SU-DHL-6 (cell line): ENCODE data around the gene SIT1.
"Not testable (repeated sequence)": the region's sequence is repeated elsewhere in the genome, so short reads cannot be mapped to it uniquely, and the experiment has no call there.

Source experiments
- H2AFZ ChIP-seq: fragments of 200-600 bp; sonication (generic); 2 replicates; pipeline ENCODE4 v1.6.1; 2014; ENCODE audit warnings: low read depth, mild to moderate bottlenecking, moderate library complexity, mixed read lengths, antibody characterized with exemption, low read length; ENCODE audit not compliant: severe bottlenecking
- H3F3A ChIP-seq: fragments of 200-600 bp; shearing (Covaris generic); 2 replicates; pipeline ENCODE4 v1.6.0; 2016; ENCODE audit warnings: antibody characterized with exemption, mild to moderate bottlenecking; ENCODE audit not compliant: insufficient read depth
- H3K27ac ChIP-seq: fragments of 200-600 bp; sonication (generic); 2 replicates; pipeline ENCODE4 v1.5.1; 2016; ENCODE audit warnings: low read depth, mild to moderate bottlenecking, low read length, moderate library complexity, mixed read lengths
- H3K27me3 ChIP-seq: fragments of 200-600 bp; sonication (generic), shearing (Covaris generic); 2 replicates; pipeline ENCODE4 v1.6.0; 2014; ENCODE audit warnings: mild to moderate bottlenecking, low read length
- H3K36me3 ChIP-seq: fragments of 200-600 bp; sonication (generic); 2 replicates; pipeline ENCODE4 v1.6.1; 2014; ENCODE audit warnings: mild to moderate bottlenecking, low read length, mixed read lengths
- H3K4me2 ChIP-seq: fragments of 300-600, 200-600 bp; shearing (Covaris generic), sonication (generic); 2 replicates; pipeline ENCODE4 v1.6.0; 2014; ENCODE audit warnings: low read length, low read depth, mild to moderate bottlenecking; ENCODE audit not compliant: poor library complexity, severe bottlenecking
- H3K4me3 ChIP-seq: fragments of 200-600 bp; sonication (generic); 2 replicates; pipeline ENCODE4 v1.5.1; 2014; ENCODE audit warnings: antibody characterized with exemption, low read length, mild to moderate bottlenecking, mixed read lengths; ENCODE audit not compliant: insufficient read depth, poor library complexity, severe bottlenecking
- H3K79me2 ChIP-seq: fragments of 200-600 bp; sonication (generic); 2 replicates; pipeline ENCODE4 v1.6.1; 2014; ENCODE audit warnings: mild to moderate bottlenecking, low read length, moderate library complexity; ENCODE audit not compliant: insufficient read depth
- H3K9ac ChIP-seq: fragments of 200-600 bp; sonication (generic); 2 replicates; pipeline ENCODE4 v1.7.0; 2014; ENCODE audit warnings: mild to moderate bottlenecking, low read length
- H3K9me2 ChIP-seq: fragments of 200-600 bp; sonication (generic); replicated peaks from 2 replicates; pipeline ENCODE4 v1.6.1; 2014; ENCODE audit warnings: low read length; ENCODE audit not compliant: insufficient read depth
- H3K9me3 ChIP-seq: fragments of 200-600 bp; sonication (generic); 2 replicates; pipeline ENCODE4 v1.6.1; 2014; ENCODE audit warnings: low read length, mixed read lengths; ENCODE audit not compliant: insufficient read depth
- H4K20me1 ChIP-seq: fragments of 200-600 bp; sonication (generic); 2 replicates; pipeline ENCODE4 v1.6.1; 2014; ENCODE audit warnings: low read depth, mild to moderate bottlenecking, antibody characterized with exemption, low read length, moderate library complexity, mixed read lengths
- EZH2phosphoT487 ChIP-seq: fragments of 200-600 bp; sonication (generic), shearing (Covaris generic); conservative IDR thresholded peaks from 2 replicates; pipeline ENCODE4 v1.6.1; 2018; ENCODE audit warnings: mild to moderate bottlenecking, antibody characterized with exemption, low read length, moderate library complexity, mixed read lengths
- TF ChIP-seq, protein P1 (sequence below): fragments of 200-600 bp; sonication (generic); IDR thresholded peaks from one replicate; pipeline ENCODE4 v1.5.1; 2017; ENCODE audit warnings: antibody characterized with exemption, mild to moderate bottlenecking, low read length, moderate library complexity; ENCODE audit not compliant: insufficient read depth, poor library complexity, severe bottlenecking

The SIT1 gene

DNA sequence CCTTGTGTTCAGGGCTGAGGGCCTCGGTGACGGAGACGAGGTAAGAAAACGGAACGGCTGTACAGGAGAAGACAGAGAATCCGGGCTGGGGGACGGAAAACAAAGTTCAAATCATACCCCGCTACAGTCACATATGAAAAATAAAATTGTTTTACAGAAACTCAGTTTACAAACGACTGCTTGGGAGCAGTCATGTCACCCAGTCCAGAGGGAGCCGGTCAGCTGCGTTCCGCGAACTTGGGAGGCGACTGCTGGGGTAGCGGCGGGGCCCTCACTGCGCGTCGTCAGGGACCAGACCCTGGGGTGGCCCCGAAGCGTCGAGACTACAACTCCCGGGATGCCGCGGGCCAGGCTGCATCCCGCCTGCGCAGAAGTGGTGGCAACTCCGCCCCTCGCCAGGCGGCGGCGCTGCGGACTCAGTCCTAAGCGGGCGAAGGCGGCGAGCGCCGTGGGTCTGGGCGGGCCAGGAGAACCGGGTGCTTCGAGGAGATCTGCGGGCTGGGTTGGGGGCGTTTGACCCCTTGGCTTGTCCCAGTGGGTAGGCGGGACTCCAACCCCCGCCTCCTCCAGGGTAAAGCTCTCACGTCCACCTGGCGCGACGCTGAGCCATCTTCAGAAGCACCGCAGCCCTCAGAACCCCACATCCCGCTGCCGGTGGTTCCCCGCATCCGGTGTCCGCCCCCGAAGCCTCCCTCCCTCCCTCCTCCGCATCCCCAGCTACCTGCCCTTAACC is 4.0 kb downstream of the SIT1 start:
- peak overlapping the region; percentile 91 for H3K27ac ChIP-seq
- H3F3A ChIP-seq = peaks cover 48% of the 10 kb centered on the region
- H3K4me3 ChIP-seq = peak overlapping the region; percentile 81
- H4K20me1 ChIP-seq = no peaks in the 10 kb centered on the region
- H3K36me3 ChIP-seq = no peaks in the 10 kb centered on the region
- no peaks in the 10 kb centered on the region for H3K9me3 ChIP-seq
- H3K4me2 ChIP-seq = peak overlapping the region; percentile 91
- no peak for TF ChIP-seq EZH2phosphoT487
- TF ChIP-seq, protein P1, sequence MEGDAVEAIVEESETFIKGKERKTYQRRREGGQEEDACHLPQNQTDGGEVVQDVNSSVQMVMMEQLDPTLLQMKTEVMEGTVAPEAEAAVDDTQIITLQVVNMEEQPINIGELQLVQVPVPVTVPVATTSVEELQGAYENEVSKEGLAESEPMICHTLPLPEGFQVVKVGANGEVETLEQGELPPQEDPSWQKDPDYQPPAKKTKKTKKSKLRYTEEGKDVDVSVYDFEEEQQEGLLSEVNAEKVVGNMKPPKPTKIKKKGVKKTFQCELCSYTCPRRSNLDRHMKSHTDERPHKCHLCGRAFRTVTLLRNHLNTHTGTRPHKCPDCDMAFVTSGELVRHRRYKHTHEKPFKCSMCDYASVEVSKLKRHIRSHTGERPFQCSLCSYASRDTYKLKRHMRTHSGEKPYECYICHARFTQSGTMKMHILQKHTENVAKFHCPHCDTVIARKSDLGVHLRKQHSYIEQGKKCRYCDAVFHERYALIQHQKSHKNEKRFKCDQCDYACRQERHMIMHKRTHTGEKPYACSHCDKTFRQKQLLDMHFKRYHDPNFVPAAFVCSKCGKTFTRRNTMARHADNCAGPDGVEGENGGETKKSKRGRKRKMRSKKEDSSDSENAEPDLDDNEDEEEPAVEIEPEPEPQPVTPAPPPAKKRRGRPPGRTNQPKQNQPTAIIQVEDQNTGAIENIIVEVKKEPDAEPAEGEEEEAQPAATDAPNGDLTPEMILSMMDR = peak; percentile 93
- peak overlapping the region; percentile 44 for H2AFZ ChIP-seq
- H3K79me2 ChIP-seq = peaks cover 10% of the 10 kb centered on the region
- H3K27me3 ChIP-seq = no peaks in the 10 kb centered on the region
- H3K9me2 ChIP-seq = no peaks in the 10 kb centered on the region
- peak overlapping the region; percentile 73 for H3K9ac ChIP-seq

DNA sequence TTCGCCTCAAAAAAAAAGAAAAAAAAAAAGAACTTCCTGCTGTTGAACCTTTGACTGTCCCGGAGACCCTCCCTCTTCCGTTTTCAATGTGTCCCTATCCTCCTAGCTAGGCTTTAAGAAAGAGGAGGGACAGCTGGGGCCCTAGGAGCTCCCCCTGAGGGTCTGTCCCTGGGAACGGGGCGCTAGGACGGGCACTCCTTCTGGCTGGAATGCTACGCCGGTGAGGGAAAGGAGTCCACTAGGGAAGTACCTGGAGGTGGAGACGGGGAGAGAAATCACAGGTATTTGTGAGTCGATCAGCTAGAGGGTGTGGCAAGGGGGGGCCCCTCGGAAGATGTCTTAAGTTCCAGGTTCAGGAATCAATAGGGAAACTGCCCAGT is 4.6 kb downstream of the SIT1 start:
- TF ChIP-seq, protein P1 = no peak
- no peak for TF ChIP-seq EZH2phosphoT487
- peak overlapping the region; percentile 81 for H3K4me3 ChIP-seq
- peaks cover 42% of the 10 kb centered on the region for H3F3A ChIP-seq
- no peaks in the 10 kb centered on the region for H3K36me3 ChIP-seq
- no peaks in the 10 kb centered on the region for H3K27me3 ChIP-seq
- peak overlapping the region; percentile 44 for H2AFZ ChIP-seq
- H3K9me2 ChIP-seq = no peaks in the 10 kb centered on the region
- peak overlapping the region; percentile 73 for H3K9ac ChIP-seq
- H3K27ac ChIP-seq = peak overlapping the region; percentile 91
- H4K20me1 ChIP-seq = no peaks in the 10 kb centered on the region
- peaks cover 10% of the 10 kb centered on the region for H3K79me2 ChIP-seq
- no peaks in the 10 kb centered on the region for H3K9me3 ChIP-seq
- H3K4me2 ChIP-seq = peak overlapping the region; percentile 91

GRCh38 chr9:35645736-35646135 is 5.0 kb downstream of the SIT1 start:
- peak overlapping the region; percentile 81 for H3K4me3 ChIP-seq

GRCh38 chr9:35643046-35643445 is 7.7 kb downstream of the SIT1 start:
- no peak overlapping the region for H2AFZ ChIP-seq
- no peak overlapping the region for H3K4me3 ChIP-seq
- no peaks in the 10 kb centered on the region for H3K9me3 ChIP-seq
- H4K20me1 ChIP-seq = no peaks in the 10 kb centered on the region
- H3K9me2 ChIP-seq = no peaks in the 10 kb centered on the region
- peaks cover 21% of the 10 kb centered on the region for H3F3A ChIP-seq
- H3K4me2 ChIP-seq = no peak overlapping the region
- H3K79me2 ChIP-seq = no peaks in the 10 kb centered on the region
- no peaks in the 10 kb centered on the region for H3K27me3 ChIP-seq
- H3K9ac ChIP-seq = no peak overlapping the region
- no peaks in the 10 kb centered on the region for H3K36me3 ChIP-seq
- H3K27ac ChIP-seq = no peak overlapping the region
- TF ChIP-seq, protein P1 = no peak
- no peak for TF ChIP-seq EZH2phosphoT487

More at GRCh38 chr9:35645736-35646135, 5.0 kb downstream of the SIT1 start:
- Histone ChIP-seq H3K9ac (peak overlapping the region; percentile 73), H3K27ac (peak overlapping the region; percentile 91), H3F3A (peaks cover 41% of the 10 kb centered on the region), H2AFZ (peak overlapping the region; percentile 44), H3K4me2 (peak overlapping the region; percentile 91)
- not testable (repeated sequence) for H3K79me2 ChIP-seq, H3K9me2 ChIP-seq, H4K20me1 ChIP-seq, H3K36me3 ChIP-seq, H3K27me3 ChIP-seq, H3K9me3 ChIP-seq

- H3K9ac ChIP-seq, H3K27ac ChIP-seq, H3K9me2 ChIP-seq, H3K79me2 ChIP-seq, H2AFZ ChIP-seq, H3K4me2 ChIP-seq, H3K4me3 ChIP-seq, H3K36me3 ChIP-seq, H3K9me3 ChIP-seq, H4K20me1 ChIP-seq, H3K27me3 ChIP-seq: not testable (repeated sequence)
- H3F3A ChIP-seq = 0 out of 2 replicates have a peak, but pooled peaks cover 13% of the 10 kb centered on the region
These were observed 9.3 kb downstream of the SIT1 start for GRCh38 chr9:35641478-35641877.
